CD4-positive, alpha-beta T cell treated with Interleukin-12 subunit alpha and Interleukin-12 subunit beta, for 1 hour (primary cell): ENCODE data around the gene RIN2.

Experiments
- DNase-seq: peaks from one replicate; pipeline ENCODE4 v3.0.0-alpha.2; 2020

Gene RIN2

GRCh38 chr20:19765913-19766312, 7.9 kb downstream of the RIN2 start:
- no peak for DNase-seq

- no peak for DNase-seq
These were observed 9.0 kb downstream of the RIN2 start for GRCh38 chr20:19767070-19767469.

DNA sequence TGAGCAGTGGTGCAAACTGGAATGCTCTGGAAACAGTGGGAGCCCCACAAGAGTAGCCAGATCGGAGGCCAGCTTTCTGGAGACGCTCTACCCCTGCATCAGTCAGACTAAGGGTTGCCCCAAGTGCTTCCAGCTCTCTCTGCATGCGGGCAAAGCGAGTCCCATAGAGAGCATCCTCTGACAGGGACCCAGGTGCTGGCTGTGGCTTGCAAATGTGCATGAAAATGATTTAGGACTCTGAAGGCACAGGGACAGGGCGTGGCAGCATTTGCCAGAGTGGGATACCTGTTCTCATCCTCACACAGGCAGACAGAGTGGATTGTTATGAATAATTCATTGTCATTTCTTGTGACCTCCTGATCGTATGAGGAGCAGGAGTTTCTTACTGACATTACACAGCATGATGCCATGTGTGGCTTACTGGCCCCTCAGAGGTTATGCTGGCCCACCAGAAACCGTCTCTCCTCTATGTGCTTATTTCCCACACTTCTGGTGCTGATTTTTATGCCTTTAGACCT, 10.3 kb downstream of the RIN2 start:
- no peak for DNase-seq

DNA sequence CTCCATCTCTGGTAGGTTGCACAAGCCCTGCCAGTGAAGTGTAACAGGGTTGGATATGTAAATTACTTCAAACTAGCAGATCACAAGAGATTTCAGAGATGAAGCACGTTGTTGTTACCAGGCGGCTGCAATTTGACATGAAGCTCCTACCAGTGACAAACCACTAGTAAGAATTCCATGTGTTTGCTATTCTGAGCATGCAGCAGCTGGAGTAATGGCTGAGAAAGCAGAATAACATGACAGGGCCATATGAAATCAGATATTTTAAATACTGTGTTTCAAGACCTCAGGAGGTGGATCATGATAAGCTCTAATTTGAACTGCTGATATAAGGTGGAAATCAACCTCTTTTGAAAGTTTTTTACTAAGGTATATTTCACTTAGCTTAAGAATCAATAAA, 11.4 kb downstream of the RIN2 start:
- DNase-seq, result no peak

DNA sequence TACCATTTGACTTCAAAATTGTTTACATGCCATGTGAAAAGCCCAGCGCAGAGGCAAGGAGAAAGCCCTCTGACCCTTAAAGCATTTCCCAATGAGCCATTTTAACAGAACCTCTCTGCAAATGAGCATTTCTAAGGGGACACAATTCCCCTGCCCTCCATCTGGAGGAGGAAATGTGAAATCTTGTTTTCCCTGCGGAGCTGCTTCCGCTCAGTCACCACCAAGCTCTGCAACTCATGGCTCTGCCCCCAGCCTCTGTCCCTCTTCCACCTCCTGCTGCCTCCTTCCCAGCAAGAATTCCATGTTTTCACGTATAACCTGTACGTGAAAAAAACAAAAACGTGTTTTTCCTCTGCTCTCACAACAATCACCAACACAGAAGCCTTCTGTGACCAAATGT, 12.3 kb downstream of the RIN2 start:
- DNase-seq, result no peak

DNA sequence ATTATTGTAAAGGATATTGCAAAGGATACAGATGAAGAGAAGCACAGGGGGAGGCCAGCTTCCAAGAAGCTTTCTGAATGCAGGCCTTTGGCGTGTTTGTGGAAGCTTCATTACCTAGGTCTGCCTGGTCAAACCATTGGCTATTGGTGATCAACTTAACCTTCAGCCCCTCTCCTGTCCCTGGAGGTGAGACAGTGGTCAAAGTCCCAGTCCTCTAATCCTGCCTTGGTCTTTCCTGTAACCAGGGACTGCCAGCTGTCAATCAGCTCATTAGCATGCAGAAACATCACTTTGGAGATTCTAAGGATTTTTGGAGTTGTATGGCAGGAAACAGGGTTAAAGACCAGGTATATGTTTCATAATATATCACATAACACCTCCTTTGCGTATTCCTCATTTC, 13.0 kb downstream of the RIN2 start:
- no peak for DNase-seq

- DNase-seq, result no peak
These were observed 15.4 kb downstream of the RIN2 start for GRCh38 chr20:19773471-19773870.

DNA sequence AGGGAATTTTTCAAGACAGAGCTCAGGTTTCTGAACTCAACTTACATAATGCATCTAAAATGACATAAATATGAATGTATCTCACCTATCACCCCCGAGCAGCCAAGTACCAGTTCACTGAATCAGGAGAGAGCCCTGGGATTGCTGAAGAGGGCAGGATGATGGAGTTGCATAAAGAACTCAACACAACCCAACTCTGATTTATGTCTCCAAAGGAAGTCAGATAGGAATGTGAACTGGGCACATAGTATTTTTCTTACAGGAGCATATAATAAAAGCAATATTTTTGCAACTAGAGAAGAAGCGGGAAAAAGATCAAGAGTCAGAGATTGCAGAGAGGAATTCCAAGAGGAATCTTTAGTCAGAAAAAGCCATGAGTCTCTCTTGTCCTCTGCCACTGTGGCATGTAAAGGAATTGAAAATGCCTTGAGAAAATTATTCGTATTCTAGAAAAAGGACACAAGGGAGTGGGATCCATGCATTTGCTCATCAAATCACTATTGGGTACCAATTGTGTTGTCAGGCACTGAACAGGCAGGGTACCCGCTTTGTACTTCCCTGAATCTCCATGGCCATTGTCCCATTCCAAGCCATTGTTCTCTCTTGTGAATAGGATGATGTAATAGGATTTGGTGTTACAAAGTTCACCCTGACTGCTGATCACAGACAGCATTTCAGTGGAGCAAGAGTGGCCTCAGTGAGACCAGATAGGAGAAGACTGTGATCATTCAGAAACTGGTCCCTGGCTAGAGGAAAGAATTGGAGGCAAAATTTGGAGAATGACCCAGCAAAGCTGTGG, 16.3 kb downstream of the RIN2 start:
- no peak for DNase-seq

GRCh38 chr20:19775353-19776253, 17.5 kb downstream of the RIN2 start:
- DNase-seq, result no peak

- DNase-seq, result no peak
These were observed 19.3 kb downstream of the RIN2 start for GRCh38 chr20:19777315-19777714.

DNA sequence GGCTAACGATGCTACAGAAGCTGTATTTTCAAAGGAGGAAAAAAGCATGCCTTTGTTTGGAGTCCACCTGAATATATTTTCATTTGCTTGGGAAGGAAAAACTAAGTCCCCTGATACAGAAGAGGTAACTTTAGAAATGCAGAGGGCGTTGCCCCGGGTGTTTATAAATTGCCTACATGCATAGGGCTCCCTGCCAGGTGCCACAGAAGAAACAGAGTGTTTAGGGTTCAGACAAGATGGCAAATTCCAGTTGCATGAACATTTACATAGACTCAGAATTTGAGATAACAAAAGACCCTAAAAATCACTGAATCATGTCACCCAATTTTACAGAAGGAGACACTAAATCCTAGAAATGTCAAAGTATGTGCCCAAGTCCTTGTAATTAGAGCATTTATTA, 19.9 kb downstream of the RIN2 start:
- no peak for DNase-seq

DNA sequence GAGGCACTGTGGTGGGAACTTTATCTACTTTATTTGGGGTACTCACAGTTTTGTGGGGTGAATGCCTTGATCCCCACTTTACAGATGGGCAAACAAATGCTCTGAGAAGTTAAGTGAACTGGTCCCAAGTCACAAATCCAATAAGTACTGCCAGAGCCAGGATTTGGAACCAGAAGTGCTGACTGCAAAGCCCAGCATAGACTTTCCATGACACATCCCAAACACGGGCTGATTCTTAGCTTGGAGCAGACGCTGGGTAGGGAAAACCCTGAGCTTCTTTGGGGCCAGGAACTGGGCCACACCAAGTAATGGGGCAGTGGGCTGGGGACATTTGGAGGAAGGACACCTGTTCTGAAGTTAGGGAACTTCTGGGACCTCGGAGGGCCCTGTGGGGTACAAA, 20.3 kb downstream of the RIN2 start:
- no peak for DNase-seq

GRCh38 chr20:19779634-19780033, 21.6 kb downstream of the RIN2 start:
- DNase-seq, result no peak

DNA sequence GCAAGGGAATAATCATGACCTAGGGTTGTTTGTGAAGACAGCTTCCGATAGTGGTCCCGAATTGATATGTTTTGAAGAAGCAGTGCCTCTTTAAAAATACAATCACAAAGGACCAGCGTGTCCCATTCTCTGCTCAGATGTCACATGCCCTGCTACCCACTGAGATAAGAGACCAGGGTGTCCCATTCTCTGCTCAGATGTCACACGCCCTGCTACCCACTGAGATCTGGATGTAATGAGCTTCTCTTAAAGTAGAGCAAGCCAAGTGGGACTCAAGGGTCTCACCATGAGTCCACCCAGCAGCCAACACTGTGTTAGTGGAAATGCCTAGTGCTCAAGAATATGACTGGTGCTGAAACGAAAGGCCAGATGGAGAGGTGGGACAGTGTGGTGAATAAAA, 22.2 kb downstream of the RIN2 start:
- DNase-seq, result no peak

DNA sequence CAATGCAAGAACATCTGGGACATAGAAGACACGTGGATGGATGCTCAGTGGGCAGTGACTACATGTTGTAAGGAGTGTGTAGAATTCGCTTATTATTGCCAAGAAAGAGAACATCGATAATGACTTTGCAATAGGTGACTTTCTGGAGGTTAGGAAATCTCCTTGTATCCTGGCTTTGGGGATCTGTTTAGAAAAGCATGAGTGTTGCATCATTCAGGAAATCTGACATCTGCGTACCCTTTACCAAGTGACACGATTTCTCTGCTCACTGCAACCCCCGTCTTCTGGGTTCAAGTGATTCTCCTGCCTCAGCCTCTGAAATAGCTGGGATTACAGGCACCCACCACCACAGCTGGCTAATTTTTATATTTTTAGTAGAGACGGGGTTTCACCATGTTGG, 23.2 kb downstream of the RIN2 start:
- DNase-seq, result no peak

- no peak for DNase-seq
These were observed 24.6 kb downstream of the RIN2 start for GRCh38 chr20:19782669-19783068.

DNA sequence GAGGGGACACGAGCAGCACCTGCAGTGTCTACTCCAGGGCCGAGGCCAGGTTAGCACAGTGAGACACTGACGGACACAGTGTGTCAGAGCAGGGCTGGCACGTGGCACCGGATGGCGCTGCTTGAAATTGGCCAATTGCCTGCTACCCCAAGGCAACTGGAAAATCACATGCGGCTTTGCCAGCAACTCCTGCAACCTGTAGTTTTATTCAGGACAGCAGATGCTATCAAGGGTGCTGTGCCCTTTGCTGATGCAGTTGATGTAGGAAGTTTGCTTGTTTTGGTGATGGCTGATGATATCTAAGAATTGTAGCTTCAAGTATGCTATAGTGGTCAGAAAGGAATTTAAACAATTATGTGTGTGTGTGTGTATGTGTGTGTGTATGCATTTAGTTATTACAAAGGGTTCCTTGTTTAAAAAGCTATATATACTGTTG, 25.9 kb downstream of the RIN2 start:
- no peak for DNase-seq

GRCh38 chr20:19784511-19785172, 26.6 kb downstream of the RIN2 start:
- DNase-seq, result peak; percentile 39

DNA sequence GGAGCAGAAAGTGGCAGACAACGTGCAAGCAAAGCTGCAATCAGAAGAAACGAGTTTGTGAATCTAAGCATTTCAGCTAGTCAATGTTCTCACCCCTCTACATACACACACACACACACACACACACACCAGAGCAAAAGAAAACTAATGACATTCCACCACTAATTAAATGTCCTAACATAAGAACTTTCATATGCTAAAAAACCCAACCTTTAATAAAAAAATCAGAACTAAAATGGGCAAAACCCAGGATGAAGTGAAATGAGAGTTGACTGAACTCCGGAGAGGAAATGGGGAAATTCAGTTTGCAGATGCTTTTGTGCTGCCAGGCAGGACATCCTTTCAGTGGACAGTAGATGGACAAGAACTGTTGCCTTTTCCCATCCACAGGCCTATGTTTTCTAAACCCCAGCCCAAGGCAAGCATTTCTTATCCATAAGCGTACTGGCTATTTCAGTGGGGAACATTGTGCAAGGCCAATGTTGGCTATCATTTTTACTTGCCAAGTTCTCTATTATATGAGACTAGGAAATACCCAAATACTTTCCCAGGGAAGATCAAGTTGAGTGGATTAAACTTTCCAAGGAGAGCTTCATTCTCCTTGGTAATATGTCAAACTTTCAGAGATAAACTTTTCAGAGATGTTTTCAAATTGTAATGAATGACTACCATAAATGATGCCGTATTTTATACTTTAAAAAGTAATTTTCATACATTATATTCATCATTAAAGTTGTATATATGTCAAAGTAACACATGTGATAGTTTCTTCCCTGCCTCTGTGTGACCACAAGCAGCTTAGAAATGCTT, 27.3 kb downstream of the RIN2 start:
- DNase-seq, result no peak

GRCh38 chr20:19785983-19786285, 27.9 kb downstream of the RIN2 start:
- no peak for DNase-seq

DNA sequence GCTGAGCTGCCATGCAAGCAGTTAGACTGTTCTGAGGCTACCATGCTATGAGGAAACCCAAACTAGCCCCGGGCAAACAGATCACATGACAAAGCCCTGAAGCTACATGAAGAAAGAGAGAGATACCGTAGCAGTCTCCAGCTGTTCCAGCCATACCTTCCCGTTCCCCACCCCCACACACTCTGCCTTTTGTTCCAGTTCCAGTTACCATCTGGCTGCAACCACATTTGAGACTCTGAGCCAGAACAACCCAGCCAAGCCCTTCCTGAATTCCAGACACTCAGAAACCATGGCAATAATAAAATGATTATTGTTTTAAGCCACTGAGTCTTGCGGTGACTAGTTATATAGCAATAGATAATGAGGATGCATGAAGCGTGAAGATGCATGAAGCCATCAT, 28.3 kb downstream of the RIN2 start:
- DNase-seq, result no peak

DNA sequence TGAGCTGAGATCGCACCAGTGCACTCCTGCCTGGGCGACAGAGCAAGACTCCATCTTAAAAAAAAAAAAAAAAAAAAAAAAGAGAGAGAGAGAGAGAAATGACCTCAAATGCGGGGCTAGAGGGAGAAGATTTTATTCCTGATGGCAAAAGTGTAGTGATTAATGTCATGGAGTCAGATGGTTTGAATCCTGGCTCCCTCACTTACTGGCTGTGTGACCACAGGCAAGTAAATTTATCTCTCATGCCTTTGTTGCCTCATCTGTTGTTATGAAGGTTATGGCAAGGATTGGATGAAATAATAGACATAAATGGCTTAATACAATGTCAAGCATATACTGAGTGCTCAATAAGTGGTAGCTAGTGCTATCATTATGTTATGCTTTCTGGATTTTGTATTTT, 29.3 kb downstream of the RIN2 start:
- DNase-seq, result no peak

- DNase-seq, result no peak
These were observed 31.0 kb downstream of the RIN2 start for GRCh38 chr20:19789009-19789408.
